RPMI7951 (cell line): Measurements from ENCODE around the gene SULT1C2. TPM values are rescaled to one million over a fixed set of nuclear protein-coding genes. Genes with fewer than 3 reads are reported as not detected.

Experiments
- DNase-seq: peaks from one replicate; pipeline ENCODE4 v3.0.0-alpha.2; 2012; ENCODE audit warnings: low read depth
- total RNA-seq: library from RNA; depleted of rRNA; stranded (reverse); fragments of >200 nt; shearing (Covaris generic); gene quantifications from 2 replicates; pipeline ENCODE4 v1.2.3, GENCODE V29; 2014

SULT1C2 gene
- total RNA-seq, 1 experiment from 2014 or later: not detected

DNA sequence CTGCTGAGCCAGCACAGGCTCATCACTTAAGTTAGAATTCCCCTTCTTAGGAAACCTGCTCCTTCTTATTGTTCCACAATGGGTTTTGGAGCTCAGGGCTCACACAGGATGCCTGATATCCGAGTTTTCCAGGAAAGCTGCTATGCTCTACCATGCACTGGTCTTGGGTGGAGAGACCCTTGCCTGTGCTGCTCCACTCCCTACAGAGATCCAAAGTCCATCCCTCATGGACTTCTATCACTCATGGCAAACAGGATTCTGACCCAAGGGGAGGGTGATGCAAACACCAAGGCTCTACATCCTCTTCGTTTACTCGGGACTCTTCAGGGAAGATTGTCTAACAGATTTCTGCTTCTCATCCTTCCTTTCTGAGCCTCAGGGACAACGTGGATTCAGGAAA lies 5.2 kb downstream of the SULT1C2 start:
- DNase-seq: no peak

GRCh38 chr2:108297436-108298141 lies 8.9 kb downstream of the SULT1C2 start:
- DNase-seq: peak; percentile 54

DNA sequence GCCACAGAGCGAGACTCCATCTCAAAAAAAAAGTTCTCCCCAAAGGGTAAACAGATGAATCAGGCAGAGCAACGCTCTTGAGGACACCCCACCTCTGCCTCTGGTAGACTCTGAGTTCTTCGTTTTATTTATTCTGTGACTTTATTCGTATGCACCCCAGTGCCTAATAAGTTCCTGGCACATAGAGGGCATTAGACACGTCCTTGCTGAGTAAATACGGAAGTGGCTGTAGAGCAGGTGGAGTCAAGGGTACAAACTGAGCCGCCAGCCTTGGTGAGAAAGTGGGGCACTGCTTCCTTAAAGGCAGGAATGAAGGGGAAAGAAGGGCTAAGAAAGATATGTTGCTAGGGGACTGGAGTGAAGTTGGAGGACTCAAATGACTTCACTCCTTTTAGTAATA lies 12.9 kb downstream of the SULT1C2 start:
- no peak for DNase-seq

- no peak for DNase-seq
Observed at GRCh38 chr2:108304975-108305374, 16.3 kb downstream of the SULT1C2 start.

DNA sequence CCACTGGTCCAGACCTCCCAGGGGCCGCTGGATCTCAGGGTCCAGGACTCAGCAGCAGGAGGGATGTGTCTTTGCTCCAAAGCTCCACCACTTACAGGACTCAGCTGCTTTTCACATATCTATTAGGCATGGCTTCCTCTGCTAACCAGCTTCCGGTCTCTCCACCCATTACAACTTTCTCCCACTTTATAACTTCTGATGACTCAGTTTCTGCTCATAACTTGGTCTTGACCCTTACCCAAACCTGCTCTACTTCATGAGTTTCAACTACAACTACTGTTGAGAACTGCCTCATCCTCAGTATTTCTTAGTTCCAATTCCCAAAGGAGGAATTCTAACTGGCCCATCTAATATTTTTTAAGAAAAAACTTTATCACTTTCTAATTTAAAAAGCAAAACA lies 17.2 kb downstream of the SULT1C2 start:
- no peak for DNase-seq

DNA sequence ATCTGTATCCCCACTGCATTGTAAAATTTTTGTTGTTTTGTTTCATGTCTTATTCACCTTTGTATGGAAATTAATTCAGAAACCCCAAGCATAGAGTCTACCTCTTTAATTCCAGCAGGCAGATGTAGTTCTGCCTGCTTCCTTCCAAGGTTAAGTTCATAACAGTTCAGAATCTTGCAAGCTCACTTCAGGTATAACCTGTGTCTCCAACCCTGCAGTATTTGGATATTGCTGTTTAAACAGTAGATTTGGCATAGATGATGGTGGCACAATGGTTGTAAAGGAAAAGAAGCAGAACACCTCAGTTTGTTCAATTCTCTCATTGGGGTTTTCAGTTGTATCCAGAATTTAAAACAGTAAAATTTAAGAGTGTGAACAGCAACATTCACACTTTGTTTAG lies 21.2 kb downstream of the SULT1C2 start:
- no peak for DNase-seq

DNA sequence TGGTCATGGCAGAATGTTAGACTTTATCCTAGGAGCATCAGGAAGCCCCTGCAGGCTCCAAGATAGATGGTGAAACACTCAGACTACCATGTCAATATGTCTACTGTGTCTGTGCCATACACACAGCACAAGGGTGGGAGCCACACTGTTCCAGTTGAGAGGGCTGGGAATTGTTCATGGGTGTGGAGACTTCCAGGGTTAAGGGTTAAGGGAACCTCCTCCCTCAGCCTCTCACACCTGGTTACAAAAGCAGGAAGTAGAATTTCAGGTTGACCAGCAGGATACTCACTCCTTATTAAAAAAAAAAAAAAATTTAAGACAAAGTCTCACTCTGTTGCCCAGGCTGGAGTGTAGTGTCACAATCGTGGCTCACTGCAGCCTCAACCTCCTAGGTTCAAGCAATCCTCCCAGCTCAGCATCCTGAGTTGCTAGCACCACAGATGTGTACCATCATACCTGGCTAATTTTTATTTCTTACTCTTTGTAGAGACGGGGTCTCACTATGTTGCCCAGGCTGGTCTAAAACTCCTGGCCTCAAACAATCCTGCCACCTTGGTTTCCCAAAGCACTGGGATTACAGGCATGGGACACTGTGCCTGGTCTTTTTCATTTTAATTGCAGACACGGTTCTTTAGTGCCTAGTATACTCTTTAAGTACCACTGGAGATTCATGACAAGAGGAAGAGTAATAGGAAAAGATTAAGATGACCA lies 26.0 kb downstream of the SULT1C2 start:
- DNase-seq: no peak

GRCh38 chr2:108315444-108315934 lies 26.8 kb downstream of the SULT1C2 start:
- no peak for DNase-seq

DNA sequence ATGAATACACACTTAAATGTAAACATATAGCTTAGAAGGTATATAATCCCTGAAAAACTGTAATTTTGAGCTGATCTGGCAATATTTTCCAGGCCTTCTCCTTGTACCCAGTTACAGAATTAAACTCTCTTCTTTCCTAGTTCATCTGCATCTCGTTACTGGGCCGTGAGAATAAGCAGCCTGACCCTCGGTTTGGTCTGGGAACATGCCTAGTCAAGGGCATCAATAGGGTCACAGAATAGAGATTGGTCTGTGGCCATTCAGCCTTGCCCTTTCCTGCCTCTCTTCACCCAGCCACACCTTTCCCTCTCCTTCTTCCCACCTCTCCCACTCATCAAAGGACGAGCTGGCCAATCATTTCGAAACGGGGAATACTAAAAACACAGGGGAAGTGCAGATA lies 27.3 kb downstream of the SULT1C2 start:
- DNase-seq: no peak

GRCh38 chr2:108316461-108317258 lies 28.0 kb downstream of the SULT1C2 start:
- DNase-seq: no peak

DNA sequence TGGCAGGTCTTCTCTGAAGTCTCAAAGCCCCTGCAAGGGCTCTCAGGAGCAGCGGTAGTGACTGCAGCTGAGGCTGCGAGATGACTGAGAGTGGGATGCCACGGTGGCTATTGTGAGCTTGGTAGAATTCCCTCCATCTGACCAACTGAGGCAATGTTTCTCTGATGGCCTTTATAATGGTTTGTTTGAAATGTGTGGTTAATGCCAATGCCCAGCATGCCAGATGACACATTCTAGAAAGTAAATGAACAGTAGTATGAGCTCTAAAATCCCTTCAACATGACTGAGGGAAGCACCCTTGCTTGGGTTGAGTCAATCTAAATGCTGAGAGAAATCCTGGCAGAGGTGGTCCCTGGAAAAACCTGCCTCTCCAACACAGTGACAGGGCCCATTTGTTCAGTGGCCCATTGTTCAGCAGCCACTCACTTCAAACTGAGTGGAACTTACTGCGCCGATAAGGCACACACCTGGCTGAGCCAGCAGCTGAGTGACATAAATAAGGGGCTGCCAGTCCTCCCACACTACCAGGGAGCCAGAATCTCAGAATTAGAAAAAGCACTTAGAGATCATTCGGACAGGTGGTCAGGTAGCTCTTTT lies 31.7 kb downstream of the SULT1C2 start:
- no peak for DNase-seq

DNA sequence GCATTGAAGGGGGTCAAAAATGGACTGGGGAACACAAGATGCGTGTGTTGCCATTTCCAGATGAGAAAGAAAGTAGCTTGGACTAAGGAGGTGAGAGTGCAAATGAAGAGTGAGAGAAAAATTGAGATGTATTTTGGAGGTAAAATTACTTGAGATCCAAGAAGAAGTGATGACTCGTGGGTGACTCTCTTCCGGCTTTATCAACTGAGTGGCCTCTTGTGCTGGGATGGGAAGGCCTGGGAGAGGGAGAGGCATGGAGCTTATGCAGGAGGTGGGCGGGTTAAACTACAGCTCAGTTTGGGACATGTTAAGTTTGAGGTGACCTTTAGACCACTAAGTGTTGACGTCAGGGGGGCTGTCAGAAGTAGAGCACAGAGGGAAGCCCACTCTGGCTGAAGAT lies 34.9 kb downstream of the SULT1C2 start:
- peak; percentile 40 for DNase-seq

GRCh38 chr2:108324531-108325255 lies 36.0 kb downstream of the SULT1C2 start:
- DNase-seq: peak; percentile 37

GRCh38 chr2:108325756-108326155 lies 37.1 kb downstream of the SULT1C2 start:
- no peak for DNase-seq

DNA sequence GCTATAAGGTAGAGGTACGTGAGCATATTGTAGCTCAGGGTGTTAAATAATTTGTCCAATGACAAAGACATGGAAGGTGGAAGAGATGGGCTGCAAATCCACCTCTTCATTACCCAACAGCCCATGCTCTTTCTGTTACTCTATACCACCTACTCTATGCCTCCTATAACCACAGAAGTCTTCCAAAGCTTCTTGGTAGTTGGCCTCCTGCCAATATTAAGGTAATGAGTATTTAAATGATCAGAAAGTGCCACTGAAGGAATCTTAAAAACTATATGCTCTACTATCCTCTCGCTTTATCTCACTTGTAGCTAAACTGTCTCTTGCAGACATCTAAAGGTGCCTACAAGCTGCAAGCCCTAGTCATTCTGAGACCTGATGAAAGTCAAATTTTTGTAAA lies 41.1 kb downstream of the SULT1C2 start:
- no peak for DNase-seq

- no peak for DNase-seq
Observed at GRCh38 chr2:108330979-108331378, 42.3 kb downstream of the SULT1C2 start.

DNA sequence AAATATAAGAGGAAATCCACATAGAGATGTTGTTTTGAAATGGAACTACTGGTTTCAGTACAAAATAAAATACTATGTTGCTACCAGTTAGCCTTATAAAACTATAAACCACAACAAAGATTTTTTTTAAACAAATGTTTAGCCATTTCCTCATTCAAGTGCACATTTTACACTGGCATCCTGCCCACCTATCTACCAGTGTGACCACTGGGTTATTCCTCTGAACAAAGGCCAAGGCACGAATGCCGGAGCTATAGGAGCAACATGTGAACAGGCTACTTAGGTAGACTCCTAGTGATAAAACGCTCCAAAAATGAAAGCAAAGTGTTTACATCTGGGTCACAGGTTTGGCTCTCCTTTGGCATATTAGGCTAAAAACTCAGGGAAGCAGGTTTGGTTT lies 57.3 kb downstream of the SULT1C2 start:
- no peak for DNase-seq

DNA sequence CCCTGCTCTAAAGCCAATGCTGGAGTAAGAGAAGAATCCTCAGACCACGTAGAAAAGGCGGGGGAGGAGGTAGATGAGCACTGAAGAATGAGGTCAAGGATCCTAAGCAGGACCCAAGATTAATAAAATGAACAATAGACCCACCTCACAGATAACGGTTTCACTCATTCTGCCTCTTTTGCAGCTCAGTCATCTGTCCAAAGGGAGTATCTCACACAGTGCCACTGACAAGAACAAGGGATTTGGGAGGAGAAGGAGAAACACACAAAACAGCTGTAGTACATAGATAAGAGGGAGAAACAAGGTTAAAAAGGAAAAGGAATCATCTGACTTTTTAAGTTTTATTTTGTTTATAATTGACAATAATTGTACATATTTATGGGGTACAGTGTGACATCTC lies 58.1 kb downstream of the SULT1C2 start:
- no peak for DNase-seq

DNA sequence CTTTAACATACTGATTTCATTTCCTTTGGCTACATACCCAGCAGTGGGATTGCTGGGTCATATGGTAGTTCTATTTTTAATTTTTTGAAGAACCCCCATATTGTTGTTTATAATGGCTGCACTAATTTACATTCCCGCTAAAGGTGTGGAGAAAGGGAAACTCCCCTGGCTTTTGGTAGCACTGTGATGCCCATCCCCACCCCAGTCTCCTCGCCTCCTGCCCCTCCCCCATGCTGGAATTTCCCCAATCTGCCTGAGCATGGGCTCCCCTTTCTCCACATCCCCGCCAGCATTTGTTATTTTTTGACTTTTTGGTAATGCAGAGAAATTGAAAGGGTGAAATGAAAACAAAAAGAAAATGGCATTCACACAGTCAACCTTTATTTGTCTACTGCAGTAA lies 59.1 kb downstream of the SULT1C2 start:
- DNase-seq: no peak

DNA sequence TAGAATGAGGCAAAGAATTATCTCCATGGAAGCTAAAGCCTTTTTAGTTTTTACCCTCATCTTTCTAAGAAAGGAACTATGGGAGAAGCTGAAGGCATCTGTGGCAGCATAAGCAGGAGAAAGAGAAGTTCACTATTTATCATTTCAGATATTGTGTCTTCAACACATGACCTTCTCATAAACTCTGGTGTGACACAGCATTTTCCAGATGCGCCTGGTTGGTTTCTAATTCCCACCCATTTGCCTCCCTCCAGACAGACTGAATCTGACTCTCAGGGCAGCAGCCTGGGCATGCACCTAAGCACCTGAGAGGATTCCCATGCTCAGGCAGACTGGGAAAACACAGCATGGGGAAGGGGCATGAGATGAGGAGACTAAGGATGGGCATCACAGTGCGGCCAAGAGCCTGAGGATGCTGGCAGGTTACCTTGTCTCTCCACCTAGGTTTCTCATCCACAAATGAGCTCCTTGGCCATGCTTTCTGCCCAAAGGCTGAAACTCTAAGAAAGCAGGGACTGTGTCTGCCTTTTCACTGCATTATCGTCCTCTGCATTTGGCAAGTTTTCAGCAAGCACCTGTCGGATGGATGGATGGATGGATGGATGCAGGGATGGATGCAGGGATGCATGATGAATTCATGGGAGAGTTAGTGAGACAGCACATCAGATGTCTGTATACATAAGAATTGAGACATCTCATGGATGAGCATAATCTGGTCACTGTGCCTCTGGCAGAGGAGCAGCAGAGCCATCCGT lies 60.3 kb downstream of the SULT1C2 start:
- DNase-seq: no peak

DNA sequence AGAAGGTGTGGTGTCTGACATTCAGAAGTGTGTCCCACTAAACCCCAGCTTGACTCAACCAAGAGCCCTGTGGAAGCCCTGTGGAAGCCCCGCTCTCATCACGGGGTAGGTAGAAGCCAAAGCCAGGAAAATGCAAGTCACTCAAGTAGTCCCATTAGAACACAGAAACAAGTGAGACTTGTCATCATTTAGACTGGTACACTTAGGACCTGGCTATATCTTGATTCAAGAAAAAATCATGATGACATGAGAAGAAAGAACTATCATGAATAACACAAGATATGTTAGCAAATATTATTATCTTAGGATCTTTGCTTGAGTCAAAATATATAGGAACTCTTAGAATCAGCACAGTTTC lies 60.9 kb downstream of the SULT1C2 start:
- DNase-seq: no peak
